Neural cell (in vitro differentiated cells): ENCODE data around the gene FILIP1L. TPM values are rescaled to one million over a fixed set of nuclear protein-coding genes. Genes with fewer than 3 reads are reported as not detected.

ENCODE experiments used
- H2AFZ ChIP-seq: fragments of 200-600, 300-800 bp; sonication (generic), shearing (Covaris generic); 2 replicates; pipeline ENCODE4 v1.6.0; 2014; ENCODE audit warnings: low read depth, mild to moderate bottlenecking, antibody characterized with exemption, low read length, moderate library complexity
- H3F3A ChIP-seq: fragments of 200-600 bp; shearing (Covaris generic); 2 replicates; pipeline ENCODE4 v1.6.1; 2016; ENCODE audit warnings: mild to moderate bottlenecking, moderate library complexity, mixed read lengths, antibody characterized with exemption, low read length; ENCODE audit not compliant: insufficient read depth, poor library complexity, severe bottlenecking
- H3K27ac ChIP-seq: fragments of 200-600, 300-800 bp; sonication (generic), shearing (Covaris generic); 2 replicates; pipeline ENCODE4 v1.5.1; 2014; ENCODE audit warnings: mild to moderate bottlenecking, low read length, moderate library complexity
- H3K27me3 ChIP-seq: fragments of 300-800, 200-600 bp; sonication (generic), shearing (Covaris generic); 2 replicates; pipeline ENCODE4 v1.6.0; 2014; ENCODE audit warnings: mild to moderate bottlenecking, low read depth, low read length, moderate library complexity; ENCODE audit not compliant: insufficient read depth
- H3K36me3 ChIP-seq: fragments of 300-800, 200-600 bp; sonication (generic), shearing (Covaris generic); 2 replicates; pipeline ENCODE4 v1.5.1; 2014; ENCODE audit warnings: mild to moderate bottlenecking, antibody characterized with exemption, low read length, moderate library complexity; ENCODE audit not compliant: insufficient read depth
- H3K4me2 ChIP-seq: fragments of 300-800, 200-600 bp; sonication (generic), shearing (Covaris generic); 2 replicates; pipeline ENCODE4 v1.6.0; 2014; ENCODE audit warnings: mild to moderate bottlenecking, low read length
- H3K4me3 ChIP-seq: fragments of 300-800, 200-600 bp; sonication (generic), shearing (Covaris generic); 2 replicates; pipeline ENCODE4 v1.5.1; 2014; ENCODE audit warnings: mild to moderate bottlenecking, low read length, moderate library complexity
- H3K79me2 ChIP-seq: fragments of 200-600 bp; shearing (Covaris generic); replicated peaks from 2 replicates; pipeline ENCODE4 v1.6.0; 2014; ENCODE audit warnings: mild to moderate bottlenecking, low read length, moderate library complexity; ENCODE audit not compliant: insufficient read depth
- H3K9ac ChIP-seq: fragments of 300-800, 200-600 bp; sonication (generic), shearing (Covaris generic); 2 replicates; pipeline ENCODE4 v1.6.1; 2016; ENCODE audit warnings: mild to moderate bottlenecking, low read length, mixed read lengths
- H3K9me2 ChIP-seq: fragments of 200-600 bp; shearing (Covaris generic); 2 replicates; pipeline ENCODE4 v1.6.1; 2016; ENCODE audit warnings: mild to moderate bottlenecking, low read length, mixed read lengths; ENCODE audit not compliant: insufficient read depth
- H3K9me3 ChIP-seq: fragments of 200-600, 300-800 bp; sonication (generic), shearing (Covaris generic); 2 replicates; pipeline ENCODE4 v1.6.1; 2016; ENCODE audit warnings: mild to moderate bottlenecking, mixed run types, low read length, moderate library complexity, mixed read lengths
- H4K20me1 ChIP-seq: fragments of 200-600 bp; shearing (Covaris generic); 2 replicates; pipeline ENCODE4 v1.6.1; 2016; ENCODE audit warnings: mild to moderate bottlenecking, mixed run types; ENCODE audit not compliant: insufficient read depth
- CTCF ChIP-seq: fragments of 450-650 bp; IDR thresholded peaks from 2 replicates; pipeline ENCODE4 v1.5.1; 2014; ENCODE audit warnings: antibody characterized with exemption, mild to moderate bottlenecking, moderate library complexity; ENCODE audit not compliant: poor library complexity, severe bottlenecking
- EP300 ChIP-seq: fragments of 450-650 bp; conservative IDR thresholded peaks from 2 replicates; pipeline ENCODE4 v1.6.1; 2014; ENCODE audit warnings: antibody characterized with exemption, mild to moderate bottlenecking, moderate library complexity; ENCODE audit not compliant: poor library complexity, severe bottlenecking
- EZH2 ChIP-seq: fragments of 200-600, 300-800 bp; shearing (Covaris generic), sonication (generic); IDR thresholded peaks from 2 replicates; pipeline ENCODE4 v1.6.1; 2014; ENCODE audit warnings: antibody characterized with exemption, low read length, borderline replicate concordance, mild to moderate bottlenecking; ENCODE audit not compliant: insufficient read depth, poor library complexity, severe bottlenecking
- MXI1 ChIP-seq: fragments of 450-650 bp; conservative IDR thresholded peaks from 2 replicates; pipeline ENCODE4 v1.6.1; 2014; ENCODE audit warnings: antibody characterized with exemption, mild to moderate bottlenecking; ENCODE audit not compliant: poor library complexity, severe bottlenecking
- POLR2AphosphoS5 ChIP-seq: IDR thresholded peaks from 2 replicates; pipeline ENCODE4 v1.6.1; 2012
- RAD21 ChIP-seq: fragments of 450-650 bp; conservative IDR thresholded peaks from 2 replicates; pipeline ENCODE4 v1.6.1; 2014; ENCODE audit warnings: antibody characterized with exemption, mild to moderate bottlenecking, moderate library complexity
- REST ChIP-seq: IDR thresholded peaks from 2 replicates; pipeline ENCODE4 v1.6.1; 2012; ENCODE audit warnings: borderline replicate concordance
- SMC3 ChIP-seq: fragments of 450-650 bp; conservative IDR thresholded peaks from 2 replicates; pipeline ENCODE4 v1.6.1; 2014; ENCODE audit warnings: antibody characterized with exemption, mild to moderate bottlenecking, moderate library complexity; ENCODE audit not compliant: poor library complexity
- TAF1 ChIP-seq: IDR thresholded peaks from 2 replicates; pipeline ENCODE4 v1.6.1; 2012; ENCODE audit warnings: low read depth
- polyA plus RNA-seq: library from polyadenylated mRNA; depleted of rRNA; stranded (reverse); fragments of >200 nt; gene quantifications from 2 replicates; pipeline ENCODE4 v1.2.3, GENCODE V29; 2014

FILIP1L gene
- polyA plus RNA-seq, 1 donor from 2014 or later: 0.27 TPM

GRCh38 chr3:99923873-99924272 lies 190.4 kb downstream of the FILIP1L start:
- Histone ChIP-seq H2AFZ (no peak overlapping the region), H3F3A (no peaks in the 10 kb centered on the region), H3K9me2 (no peaks in the 10 kb centered on the region), H3K4me3 (no peak overlapping the region), H3K9ac (no peak overlapping the region), H3K4me2 (no peak overlapping the region), H3K36me3 (no peaks in the 10 kb centered on the region), H3K9me3 (no peaks in the 10 kb centered on the region), H3K27me3 (no peaks in the 10 kb centered on the region), H4K20me1 (no peaks in the 10 kb centered on the region), H3K27ac (no peak overlapping the region), H3K79me2 (no peaks in the 10 kb centered on the region)
- TF ChIP-seq POLR2AphosphoS5 (no peak), EZH2 (no peak), EP300 (no peak), CTCF (no peak), RAD21 (no peak), TAF1 (no peak)

- H3F3A ChIP-seq: no peaks in the 10 kb centered on the region
- H3K9ac ChIP-seq: no peak overlapping the region
- no peaks in the 10 kb centered on the region for H3K79me2 ChIP-seq
- H3K4me2 ChIP-seq: no peak overlapping the region
- no peak overlapping the region for H2AFZ ChIP-seq
- no peaks in the 10 kb centered on the region for H3K27me3 ChIP-seq
- H4K20me1 ChIP-seq: no peaks in the 10 kb centered on the region
- H3K9me3 ChIP-seq: no peaks in the 10 kb centered on the region
- no peak overlapping the region for H3K4me3 ChIP-seq
- H3K27ac ChIP-seq: no peak overlapping the region
- H3K9me2 ChIP-seq: no peaks in the 10 kb centered on the region
- H3K36me3 ChIP-seq: no peaks in the 10 kb centered on the region
- TF ChIP-seq RAD21 (no peak), MXI1 (no peak), REST (no peak), TAF1 (no peak), POLR2AphosphoS5 (no peak), SMC3 (no peak), EP300 (no peak), EZH2 (no peak)
Observed at GRCh38 chr3:99921986-99922385, 192.3 kb downstream of the FILIP1L start.

- no peak overlapping the region for H2AFZ ChIP-seq
- no peak overlapping the region for H3K27ac ChIP-seq
- no peaks in the 10 kb centered on the region for H4K20me1 ChIP-seq
- H3K4me3 ChIP-seq: no peak overlapping the region
- H3K4me2 ChIP-seq: no peak overlapping the region
- H3K9me3 ChIP-seq: no peaks in the 10 kb centered on the region
- H3K9me2 ChIP-seq: no peaks in the 10 kb centered on the region
- TF ChIP-seq RAD21 (no peak), SMC3 (no peak), EP300 (no peak), CTCF (no peak), TAF1 (no peak), POLR2AphosphoS5 (no peak), MXI1 (no peak), EZH2 (no peak), REST (no peak)
- H3K36me3 ChIP-seq: no peaks in the 10 kb centered on the region
- H3K27me3 ChIP-seq: no peaks in the 10 kb centered on the region
- no peaks in the 10 kb centered on the region for H3K79me2 ChIP-seq
- no peaks in the 10 kb centered on the region for H3F3A ChIP-seq
- H3K9ac ChIP-seq: no peak overlapping the region
Observed at GRCh38 chr3:99921377-99921695, 193.0 kb downstream of the FILIP1L start.
